HepG2 (cell line): ENCODE results near the gene MCOLN1. TPM values are rescaled to one million over a fixed set of nuclear protein-coding genes. Genes with fewer than 3 reads are reported as not detected.

ENCODE experiments used
- ARHGAP35 ChIP-seq: sonication (generic); formaldehyde crosslinking; IDR thresholded peaks from 2 replicates; pipeline ENCODE4 v1.9.0; 2022; ENCODE audit warnings: mild to moderate bottlenecking, inconsistent platforms, moderate library complexity, missing genetic modification reagents, borderline replicate concordance
- FOXK1 ChIP-seq: sonication (generic); formaldehyde crosslinking; IDR thresholded peaks from 2 replicates; pipeline ENCODE4 v1.4.0; 2020; ENCODE audit warnings: low read depth, missing genetic modification reagents, borderline replicate concordance
- HIC2 ChIP-seq: sonication (generic); formaldehyde crosslinking; IDR thresholded peaks from 2 replicates; pipeline ENCODE4 v1.9.0; 2022; ENCODE audit warnings: low read depth, missing genetic modification reagents
- HNF4G ChIP-seq, 2 experiments: sonication (generic) in 1 of 2; formaldehyde crosslinking in 1 of 2; IDR thresholded peaks; 2 replicates each; pipeline versions ENCODE4 v1.4.0 to v1.6.1; 2011 to 2020; ENCODE audit warnings: borderline replicate concordance in 2 of 2, low read depth in 2 of 2, mild to moderate bottlenecking in 2 of 2, low read length in 1 of 2, missing genetic modification reagents in 1 of 2, moderate library complexity in 1 of 2
- HOXD1 ChIP-seq: sonication (generic); formaldehyde crosslinking; IDR thresholded peaks from 2 replicates; pipeline ENCODE4 v1.5.0; 2020; ENCODE audit warnings: missing genetic modification reagents
- JDP2 ChIP-seq: sonication (generic); formaldehyde crosslinking; IDR thresholded peaks from 2 replicates; pipeline ENCODE4 v1.8.1; 2022; ENCODE audit warnings: missing genetic modification reagents, borderline replicate concordance
- MEIS2 ChIP-seq: sonication (generic); formaldehyde crosslinking; IDR thresholded peaks from 2 replicates; pipeline ENCODE4 v1.9.0; 2021; ENCODE audit warnings: mild to moderate bottlenecking, missing genetic modification reagents
- MIER2 ChIP-seq: IDR thresholded peaks from 2 replicates; pipeline ENCODE4 v1.6.1; 2016; ENCODE audit warnings: missing biosample characterization, missing genetic modification reagents
- MYC ChIP-seq: sonication (generic); formaldehyde crosslinking; IDR thresholded peaks from 2 replicates; pipeline ENCODE4 v1.9.0; 2021; ENCODE audit warnings: missing genetic modification reagents, borderline replicate concordance
- NFATC3 ChIP-seq: sonication (generic); formaldehyde crosslinking; IDR thresholded peaks from 2 replicates; pipeline ENCODE4 v1.5.1; 2020; ENCODE audit warnings: mild to moderate bottlenecking, missing genetic modification reagents
- PHF21A ChIP-seq: sonication (generic); formaldehyde crosslinking; IDR thresholded peaks from 2 replicates; pipeline ENCODE4 v1.5.0; 2020; ENCODE audit warnings: mild to moderate bottlenecking, missing genetic modification reagents
- PRMT3 ChIP-seq: sonication (generic); formaldehyde crosslinking; IDR thresholded peaks from 2 replicates; pipeline ENCODE4 v1.8.1; 2022; ENCODE audit warnings: low read depth, mild to moderate bottlenecking, moderate library complexity, missing genetic modification reagents, borderline replicate concordance
- SALL1 ChIP-seq: sonication (generic); formaldehyde crosslinking; IDR thresholded peaks from 2 replicates; pipeline ENCODE4 v1.8.0; 2022; ENCODE audit warnings: mild to moderate bottlenecking, missing genetic modification reagents
- SMAD9 ChIP-seq: sonication (generic); formaldehyde crosslinking; IDR thresholded peaks from 2 replicates; pipeline ENCODE4 v1.5.1; 2020; ENCODE audit warnings: mild to moderate bottlenecking, missing genetic modification reagents
- STAT5B ChIP-seq: sonication (generic); formaldehyde crosslinking; IDR thresholded peaks from 2 replicates; pipeline ENCODE4 v1.4.0; 2020; ENCODE audit warnings: missing genetic modification reagents
- TEAD3 ChIP-seq: optimal IDR thresholded peaks from 2 replicates; pipeline ENCODE3; 2016; ENCODE audit warnings: borderline replicate concordance
- ZFP36L1 ChIP-seq: sonication (generic); formaldehyde crosslinking; IDR thresholded peaks from 2 replicates; pipeline ENCODE4 v1.8.0; 2022; ENCODE audit warnings: mild to moderate bottlenecking, missing genetic modification reagents, moderate library complexity
- ZFP62 ChIP-seq: sonication (generic); formaldehyde crosslinking; IDR thresholded peaks from 2 replicates; pipeline ENCODE4 v1.4.0; 2020; ENCODE audit warnings: missing genetic modification reagents
- ZMYM4 ChIP-seq: sonication (generic); formaldehyde crosslinking; IDR thresholded peaks from 2 replicates; pipeline ENCODE4 v1.8.1; 2023; ENCODE audit warnings: mild to moderate bottlenecking, missing genetic modification reagents
- ZNF296 ChIP-seq: sonication (generic); formaldehyde crosslinking; conservative IDR thresholded peaks from 2 replicates; pipeline ENCODE4 v1.5.0; 2020; ENCODE audit warnings: mild to moderate bottlenecking, missing genetic modification reagents
- ZNF331 ChIP-seq: sonication (generic); formaldehyde crosslinking; IDR thresholded peaks from 2 replicates; pipeline ENCODE4 v1.4.0; 2020; ENCODE audit warnings: missing genetic modification reagents
- ZNF549 ChIP-seq: sonication (generic); formaldehyde crosslinking; IDR thresholded peaks from 2 replicates; pipeline ENCODE4 v1.5.0; 2020; ENCODE audit warnings: missing genetic modification reagents
- ZNF792 ChIP-seq: IDR thresholded peaks from 2 replicates; pipeline ENCODE4 v1.6.1; 2016
- polyA plus RNA-seq, 8 experiments: library from polyadenylated mRNA; depleted of rRNA in 3 of 8; stranded (reverse) in 7 of 8; unstranded in 1 of 8; fragments of >200 nt; fragmentation: Illumina TruSeq in 4 of 8; extraction: Trizol in 4 of 8; gene quantifications; 2 replicates each; pipeline versions ENCODE4 v1.2.1 to v1.2.3, GENCODE V29; 2011 to 2016; ENCODE audit warnings: low read depth in 4 of 8, missing spikeins in 1 of 8, mixed read lengths in 1 of 8; ENCODE audit not compliant: insufficient read depth in 1 of 8
- total RNA-seq, 5 experiments: library from RNA; depleted of rRNA; stranded (reverse); fragments of >200 nt; fragmentation: Illumina TruSeq; extraction: Trizol; gene quantifications; 2 replicates each; pipeline ENCODE4 v1.2.3, GENCODE V29; 2016; ENCODE audit warnings: low read depth in 1 of 5
- TF ChIP-seq, protein P1 (sequence below): sonication (generic); formaldehyde crosslinking; IDR thresholded peaks from 2 replicates; pipeline ENCODE4 v1.4.0; 2020; ENCODE audit warnings: missing genetic modification reagents, borderline replicate concordance
- TF ChIP-seq, protein P2 (sequence below): sonication (generic); formaldehyde crosslinking; IDR thresholded peaks from 2 replicates; pipeline ENCODE4 v1.4.0; 2020; ENCODE audit warnings: mild to moderate bottlenecking, missing genetic modification reagents
- TF ChIP-seq, protein P3 (sequence below): sonication (generic); formaldehyde crosslinking; conservative IDR thresholded peaks from 2 replicates; pipeline ENCODE4 v1.8.0; 2022; ENCODE audit warnings: mild to moderate bottlenecking, moderate library complexity, missing genetic modification reagents

Gene MCOLN1
- total and polyA plus RNA-seq, 2 of the 13 experiments (the other 11 are each of a cell fraction or from before 2014, with no cell fraction given) = 3.4 to 15.7 TPM

GRCh38 chr19:7509625-7510024 lies 12.8 kb upstream of the MCOLN1 start (continued):
- no peak for TF ChIP-seq ZNF296 (CRISPR knock-in tag)
- TF ChIP-seq, protein P1, sequence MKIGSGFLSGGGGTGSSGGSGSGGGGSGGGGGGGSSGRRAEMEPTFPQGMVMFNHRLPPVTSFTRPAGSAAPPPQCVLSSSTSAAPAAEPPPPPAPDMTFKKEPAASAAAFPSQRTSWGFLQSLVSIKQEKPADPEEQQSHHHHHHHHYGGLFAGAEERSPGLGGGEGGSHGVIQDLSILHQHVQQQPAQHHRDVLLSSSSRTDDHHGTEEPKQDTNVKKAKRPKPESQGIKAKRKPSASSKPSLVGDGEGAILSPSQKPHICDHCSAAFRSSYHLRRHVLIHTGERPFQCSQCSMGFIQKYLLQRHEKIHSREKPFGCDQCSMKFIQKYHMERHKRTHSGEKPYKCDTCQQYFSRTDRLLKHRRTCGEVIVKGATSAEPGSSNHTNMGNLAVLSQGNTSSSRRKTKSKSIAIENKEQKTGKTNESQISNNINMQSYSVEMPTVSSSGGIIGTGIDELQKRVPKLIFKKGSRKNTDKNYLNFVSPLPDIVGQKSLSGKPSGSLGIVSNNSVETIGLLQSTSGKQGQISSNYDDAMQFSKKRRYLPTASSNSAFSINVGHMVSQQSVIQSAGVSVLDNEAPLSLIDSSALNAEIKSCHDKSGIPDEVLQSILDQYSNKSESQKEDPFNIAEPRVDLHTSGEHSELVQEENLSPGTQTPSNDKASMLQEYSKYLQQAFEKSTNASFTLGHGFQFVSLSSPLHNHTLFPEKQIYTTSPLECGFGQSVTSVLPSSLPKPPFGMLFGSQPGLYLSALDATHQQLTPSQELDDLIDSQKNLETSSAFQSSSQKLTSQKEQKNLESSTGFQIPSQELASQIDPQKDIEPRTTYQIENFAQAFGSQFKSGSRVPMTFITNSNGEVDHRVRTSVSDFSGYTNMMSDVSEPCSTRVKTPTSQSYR (CRISPR knock-in tag) = peak; percentile 47; the same call in 1 of the 2 replicates
- no peak for TF ChIP-seq HOXD1 (CRISPR knock-in tag)
- no peak for TF ChIP-seq NFATC3
- TF ChIP-seq MIER2 (CRISPR knock-in tag) = peak; percentile 97
- TF ChIP-seq JDP2 (CRISPR knock-in tag) = no peak
- peak; percentile 61 for TF ChIP-seq SALL1 (CRISPR knock-in tag)
- TF ChIP-seq HNF4G (IDR thresholded peaks at IDR 0.05; ENCODE audit: borderline replicate concordance, low read depth, low read length) = no peak
- no peak for TF ChIP-seq HNF4G (CRISPR knock-in tag; IDR thresholded peaks at IDR 0.05; ENCODE audit: borderline replicate concordance, low read depth)
- TF ChIP-seq STAT5B (CRISPR knock-in tag) = peak; percentile 81; the same call in 1 of the 2 replicates
- TF ChIP-seq ZFP62 = no peak
- TF ChIP-seq, protein P2, sequence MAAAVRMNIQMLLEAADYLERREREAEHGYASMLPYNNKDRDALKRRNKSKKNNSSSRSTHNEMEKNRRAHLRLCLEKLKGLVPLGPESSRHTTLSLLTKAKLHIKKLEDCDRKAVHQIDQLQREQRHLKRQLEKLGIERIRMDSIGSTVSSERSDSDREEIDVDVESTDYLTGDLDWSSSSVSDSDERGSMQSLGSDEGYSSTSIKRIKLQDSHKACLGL = 0 out of 2 replicates have a peak, but pooled peaks have one; percentile 25
- no peak for TF ChIP-seq ZMYM4 (CRISPR knock-in tag)
- 0 out of 2 replicates have a peak, but pooled peaks have one; percentile 36 for TF ChIP-seq FOXK1 (CRISPR knock-in tag)
- TF ChIP-seq ZFP36L1 (CRISPR knock-in tag) = no peak
- no peak for TF ChIP-seq ARHGAP35
- TF ChIP-seq SMAD9 = no peak
- TF ChIP-seq, protein P3, sequence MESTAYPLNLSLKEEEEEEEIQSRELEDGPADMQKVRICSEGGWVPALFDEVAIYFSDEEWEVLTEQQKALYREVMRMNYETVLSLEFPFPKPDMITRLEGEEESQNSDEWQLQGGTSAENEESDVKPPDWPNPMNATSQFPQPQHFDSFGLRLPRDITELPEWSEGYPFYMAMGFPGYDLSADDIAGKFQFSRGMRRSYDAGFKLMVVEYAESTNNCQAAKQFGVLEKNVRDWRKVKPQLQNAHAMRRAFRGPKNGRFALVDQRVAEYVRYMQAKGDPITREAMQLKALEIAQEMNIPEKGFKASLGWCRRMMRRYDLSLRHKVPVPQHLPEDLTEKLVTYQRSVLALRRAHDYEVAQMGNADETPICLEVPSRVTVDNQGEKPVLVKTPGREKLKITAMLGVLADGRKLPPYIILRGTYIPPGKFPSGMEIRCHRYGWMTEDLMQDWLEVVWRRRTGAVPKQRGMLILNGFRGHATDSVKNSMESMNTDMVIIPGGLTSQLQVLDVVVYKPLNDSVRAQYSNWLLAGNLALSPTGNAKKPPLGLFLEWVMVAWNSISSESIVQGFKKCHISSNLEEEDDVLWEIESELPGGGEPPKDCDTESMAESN = no peak
- TF ChIP-seq ZNF549 = no peak
- TF ChIP-seq TEAD3 (CRISPR knock-in tag) = peak; percentile 12
- no peak for TF ChIP-seq HIC2 (CRISPR knock-in tag)
- TF ChIP-seq ZNF331 (CRISPR knock-in tag) = peak; percentile 84
- TF ChIP-seq ZNF792 (CRISPR knock-in tag) = no peak
- TF ChIP-seq PHF21A (CRISPR knock-in tag) = no peak
- TF ChIP-seq MYC (CRISPR knock-in tag) = no peak
- TF ChIP-seq MEIS2 = peak; percentile 57; the same call in 1 of the 2 replicates
- no peak for TF ChIP-seq PRMT3 (CRISPR knock-in tag)
